HCT116 (cell line): ENCODE results near the gene PER2. TPM values are rescaled to one million over a fixed set of nuclear protein-coding genes. Genes with fewer than 3 reads are reported as not detected.

Source experiments
- ATAC-seq: fragments of 200-7000 bp; cut with Tn5 transposase; 2 replicates; pipeline ENCODE4 v1.9.1; 2020; ENCODE audit warnings: mild to moderate bottlenecking, moderate library complexity
- BruUV-seq: library from RNA; stranded (reverse); fragments of 400-500 nt; replicated peaks from 2 replicates; lab custom pipeline; 2021; lab: Mats Ljungman, UMichigan
- CTCF ChIA-PET: fragments of 300-600 bp; sonication (Branson Sonifier 250); formaldehyde crosslinking; loops from one replicate; lab custom pipeline; 2021; ENCODE audit warnings: antibody characterized with exemption; lab: Charles Lee
- POLR2A ChIA-PET: fragments of 300-600, 350-600 bp; sonication (Branson Sonifier 250); formaldehyde crosslinking; loops from one replicate; lab custom pipeline; 2021; ENCODE audit warnings: antibody characterized with exemption; lab: Charles Lee
- RAD21 ChIA-PET, 2 experiments: fragments of 300-600 bp; sonication (Branson Sonifier 250); formaldehyde crosslinking; loops; one replicate each; lab custom pipeline; 2023; ENCODE audit warnings: low total read pairs in 2 of 2; ENCODE audit not compliant: uncharacterized antibody in 2 of 2, unreplicated experiment in 2 of 2, low non-redundant PET in 1 of 2; lab: Charles Lee
- DNase-seq: peaks from one replicate; pipeline ENCODE4 v3.0.0-alpha.2; 2010; ENCODE audit warnings: low read depth, low spot score
- H2AFZ ChIP-seq: fragments of 200-600 bp; shearing (Covaris generic), sonication (generic); 2 replicates; pipeline ENCODE4 v1.6.1; 2017; ENCODE audit warnings: low read depth, mixed run types, mixed read lengths, antibody characterized with exemption, low read length; ENCODE audit not compliant: poor library complexity, severe bottlenecking
- H3K27ac ChIP-seq: 2 replicates; pipeline ENCODE4 v1.5.1; 2012; ENCODE audit warnings: low read depth, low read length
- H3K27me3 ChIP-seq: fragments of 200-600 bp; sonication (generic); 2 replicates; pipeline ENCODE4 v1.6.1; 2016; ENCODE audit warnings: mixed run types, low read length, mixed read lengths; ENCODE audit not compliant: insufficient read depth
- H3K36me3 ChIP-seq, 2 experiments: fragments of 200-500 bp in 1 of 2; fragments of 200-600 bp in 1 of 2; sonication (Bioruptor generic) in 1 of 2; sonication (generic) in 1 of 2; 2 replicates each; pipeline versions ENCODE4 v1.5.1 to v1.6.1; 2014 to 2016; ENCODE audit warnings: low read length in 2 of 2, inconsistent platforms in 1 of 2, mixed read lengths in 1 of 2, mixed run types in 1 of 2; ENCODE audit not compliant: insufficient read depth in 2 of 2, control insufficient read depth in 1 of 2
- H3K4me1 ChIP-seq, 2 experiments: fragments of 200-600 bp in 1 of 2; sonication (generic) in 1 of 2; 2 replicates each; pipeline versions ENCODE4 v1.5.1 to v1.6.1; 2012 to 2017; ENCODE audit warnings: low read length in 2 of 2, inconsistent platforms in 1 of 2, mild to moderate bottlenecking in 1 of 2, mixed read lengths in 1 of 2, mixed run types in 1 of 2, moderate library complexity in 1 of 2; ENCODE audit not compliant: insufficient read depth in 2 of 2, control insufficient read depth in 1 of 2
- H3K4me2 ChIP-seq: fragments of 200-600 bp; sonication (generic); 2 replicates; pipeline ENCODE4 v1.6.1; 2017; ENCODE audit warnings: mixed run types, low read length, mixed read lengths
- H3K4me3 ChIP-seq, 2 experiments: fragments of 200-600 bp in 1 of 2; sonication (generic) in 1 of 2; replicated peaks in 1 of 2; 2 replicates each; pipeline ENCODE4 v1.5.1; 2011 to 2016; ENCODE audit warnings: low read length in 2 of 2, control low read depth in 1 of 2, low read depth in 1 of 2, mild to moderate bottlenecking in 1 of 2, mixed read lengths in 1 of 2, mixed run types in 1 of 2
- H3K79me2 ChIP-seq: fragments of 200-600 bp; sonication (generic); 2 replicates; pipeline ENCODE4 v1.6.1; 2017; ENCODE audit warnings: mild to moderate bottlenecking, mixed run types, low read length, moderate library complexity, mixed read lengths; ENCODE audit not compliant: insufficient read depth
- H3K9ac ChIP-seq: fragments of 200-600 bp; sonication (generic); 2 replicates; pipeline ENCODE4 v1.6.1; 2016; ENCODE audit warnings: low read length, mixed read lengths
- H3K9me2 ChIP-seq: fragments of 200-600 bp; sonication (generic), shearing (Covaris generic); 2 replicates; pipeline ENCODE4 v1.6.1; 2017; ENCODE audit warnings: mixed run types, mild to moderate bottlenecking, moderate library complexity; ENCODE audit not compliant: insufficient read depth
- H3K9me3 ChIP-seq, 2 experiments: fragments of 200-500 bp in 1 of 2; fragments of 200-600 bp in 1 of 2; sonication (Bioruptor generic) in 1 of 2; sonication (generic) in 1 of 2; 2 replicates each; pipeline ENCODE4 v1.6.1; 2014 to 2017; ENCODE audit warnings: low read length in 2 of 2, mixed read lengths in 2 of 2, inconsistent platforms in 1 of 2, low read depth in 1 of 2, mild to moderate bottlenecking in 1 of 2, mixed run types in 1 of 2, moderate library complexity in 1 of 2; ENCODE audit not compliant: control insufficient read depth in 1 of 2, insufficient read depth in 1 of 2
- H4K20me1 ChIP-seq: fragments of 200-600 bp; sonication (generic), shearing (Covaris generic); 2 replicates; pipeline ENCODE4 v1.6.1; 2017; ENCODE audit warnings: mixed run types, mild to moderate bottlenecking, moderate library complexity; ENCODE audit not compliant: insufficient read depth
- EZH2 ChIP-seq: fragments of 200-600 bp; sonication (generic); IDR thresholded peaks from 2 replicates; pipeline ENCODE4 v1.6.1; 2017; ENCODE audit warnings: antibody characterized with exemption, mixed run types
- EZH2phosphoT487 ChIP-seq: fragments of 200-600 bp; IDR thresholded peaks from 2 replicates; pipeline ENCODE4 v1.6.1; 2018; ENCODE audit warnings: antibody characterized with exemption, borderline replicate concordance
- JUND ChIP-seq: IDR thresholded peaks from 2 replicates; pipeline ENCODE4 v1.6.1; 2012
- SIN3A ChIP-seq: IDR thresholded peaks from 2 replicates; pipeline ENCODE4 v1.6.1; 2012; ENCODE audit warnings: low read depth
- SP1 ChIP-seq: IDR thresholded peaks from 2 replicates; pipeline ENCODE4 v1.6.1; 2012; ENCODE audit warnings: low read depth
- SRF ChIP-seq: IDR thresholded peaks from 2 replicates; pipeline ENCODE4 v1.6.1; 2012; ENCODE audit warnings: low read depth
- ZFX ChIP-seq: fragments of 450-650 bp; IDR thresholded peaks from 2 replicates; pipeline ENCODE4 v1.6.1; 2017
- intact Hi-C: fragments of 100-400 bp; cut with micrococcal nuclease; formaldehyde crosslinking; loops from 2 replicates; pipeline ENCODE4 v1.10.0; 2022
- total RNA-seq: library from RNA; stranded (reverse); gene quantifications from one replicate; pipeline ENCODE4 v1.2.1, GENCODE V29; 2021; ENCODE audit not compliant: unreplicated experiment
- TF ChIP-seq, protein P1 (sequence below): IDR thresholded peaks from 2 replicates; pipeline ENCODE4 v1.6.1; 2012

The PER2 gene
- total RNA-seq, 1 experiment from 2014 or later, result 18.7 TPM

GRCh38 chr2:238321467-238321866, 33.1 kb upstream of the PER2 start:
- no peak overlapping the region for H2AFZ ChIP-seq
- CTCF ChIA-PET, result no interaction called here
- no peak for ATAC-seq

DNA sequence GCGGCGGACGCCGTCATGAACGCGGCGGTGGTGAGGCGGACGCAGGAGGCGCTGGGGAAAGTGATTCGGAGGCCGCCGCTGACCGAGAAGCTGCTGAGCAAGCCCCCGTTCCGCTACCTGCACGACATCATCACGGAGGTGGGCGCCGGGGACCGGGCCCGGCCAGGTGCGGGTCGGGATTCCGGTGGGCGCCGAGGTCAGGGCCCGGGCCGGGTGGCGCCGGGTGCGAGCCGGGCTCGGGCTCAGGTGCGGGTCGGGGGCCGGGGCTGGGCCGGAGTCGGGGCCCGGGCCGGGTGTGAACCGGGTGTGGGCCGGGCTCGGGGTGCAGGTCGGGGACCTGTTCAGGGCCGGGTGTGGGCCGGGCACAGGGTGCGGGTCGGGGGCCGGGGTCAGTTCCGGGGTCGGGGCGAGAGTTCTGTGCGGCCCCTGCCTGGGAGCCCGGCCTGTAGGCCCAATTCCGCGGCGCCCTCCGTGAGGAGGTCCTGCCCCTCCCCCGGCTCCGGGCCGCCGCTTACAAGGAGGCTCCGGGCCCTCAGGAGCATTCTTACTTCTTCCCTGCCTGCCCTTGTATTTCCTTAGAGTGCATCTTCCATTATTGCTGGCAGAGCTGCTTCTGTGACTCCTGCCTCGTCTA, 32.4 kb upstream of the PER2 start:
- peaks cover 19% of the 10 kb centered on the region for H3K79me2 ChIP-seq
- no TSS peak for BruUV-seq
- peak overlapping the region; percentile 50 to 77 for H3K4me3 ChIP-seq
- peaks cover 10 to 16% of the 10 kb centered on the region in 2 experiments; a peak in 3 of 4 replicates for H3K4me1 ChIP-seq
- H3K9ac ChIP-seq, result peak overlapping the region; percentile 69
- DNase-seq (no peak), ATAC-seq (peak; percentile 16)
- ChIA-PET RAD21 (no interaction called here), CTCF (no interaction called here), POLR2A (no interaction called here)
- H3K27me3 ChIP-seq, result no peaks in the 10 kb centered on the region
- no peaks in the 10 kb centered on the region for H3K36me3 ChIP-seq
- H3K9me3 ChIP-seq, result 0 out of 4 replicates have a peak, but pooled peaks cover 0 to 3% of the 10 kb centered on the region in 2 experiments
- H3K27ac ChIP-seq, result peak overlapping the region; percentile 50; the same call in 1 of the 2 replicates
- no peaks in the 10 kb centered on the region for H4K20me1 ChIP-seq
- H2AFZ ChIP-seq, result no peak overlapping the region
- peak overlapping the region; percentile 92 for H3K4me2 ChIP-seq
- peak; percentile 85 for TF ChIP-seq ZFX
- no peak for TF ChIP-seq SIN3A
- intact Hi-C loops, result no loop called here
- no peaks in the 10 kb centered on the region for H3K9me2 ChIP-seq

More at GRCh38 chr2:238321467-238321866, 33.1 kb upstream of the PER2 start:
- Histone ChIP-seq H3K4me1 (peaks cover 10 to 16% of the 10 kb centered on the region in 2 experiments; a peak in 3 of 4 replicates), H3K36me3 (no peaks in the 10 kb centered on the region), H3K27me3 (no peaks in the 10 kb centered on the region), H3K79me2 (peaks cover 19% of the 10 kb centered on the region), H3K4me2 (peak overlapping the region; percentile 92), H3K9me3 (0 out of 4 replicates have a peak, but pooled peaks cover 0 to 3% of the 10 kb centered on the region in 2 experiments), H3K9me2 (no peaks in the 10 kb centered on the region), H3K9ac (peak overlapping the region; percentile 69), H3K4me3 (peak overlapping the region; percentile 50 to 77), H3K27ac (no peak overlapping the region), H4K20me1 (no peaks in the 10 kb centered on the region)
- no TSS peak for BruUV-seq
- no peak for DNase-seq
- ChIA-PET POLR2A (no interaction called here), RAD21 (no interaction called here)
- TF ChIP-seq EZH2phosphoT487, result no peak
- no peak for TF ChIP-seq SP1
- no peak for TF ChIP-seq JUND
- TF ChIP-seq SRF, result no peak
- TF ChIP-seq, protein P1, sequence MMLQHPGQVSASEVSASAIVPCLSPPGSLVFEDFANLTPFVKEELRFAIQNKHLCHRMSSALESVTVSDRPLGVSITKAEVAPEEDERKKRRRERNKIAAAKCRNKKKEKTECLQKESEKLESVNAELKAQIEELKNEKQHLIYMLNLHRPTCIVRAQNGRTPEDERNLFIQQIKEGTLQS, result no peak
- no peak for TF ChIP-seq SIN3A
- TF ChIP-seq EZH2, result no peak
- intact Hi-C loops, result no loop called here
